Activated B cell treated with CpG ODN at 0.5 μM for 24 hours (primary cell): ENCODE results near the gene TMEM237. TPM values are rescaled to one million over a fixed set of nuclear protein-coding genes. Genes with fewer than 3 reads are reported as not detected.

Source experiments
- ATAC-seq: fragments of 200-7000 bp; cut with Tn5 transposase; one replicate; pipeline ENCODE4 v1.10.0; 2021; ENCODE audit warnings: low read depth, mild to moderate bottlenecking, moderate library complexity
- CTCF ChIA-PET: fragments of 350-600 bp; sonication (Branson Sonifier 250); formaldehyde crosslinking; loops from one replicate; lab custom pipeline; 2021; ENCODE audit warnings: antibody characterized with exemption; lab: Charles Lee
- POLR2A ChIA-PET: fragments of 350-600 bp; sonication (Branson Sonifier 250); formaldehyde crosslinking; loops from one replicate; lab custom pipeline; 2021; ENCODE audit warnings: antibody characterized with exemption; lab: Charles Lee
- DNase-seq: peaks from one replicate; pipeline ENCODE4 v3.0.0; 2022
- H3K27ac Mint-ChIP-seq: one replicate; pipeline ENCODE4 v1.8.0; 2020; ENCODE audit warnings: mixed read lengths
- H3K27me3 Mint-ChIP-seq: one replicate; pipeline ENCODE4 v1.8.0; 2021; ENCODE audit warnings: mixed read lengths
- H3K36me3 Mint-ChIP-seq: one replicate; pipeline ENCODE4 v1.8.0; 2021; ENCODE audit warnings: low read depth, mixed read lengths
- H3K4me1 Mint-ChIP-seq: one replicate; pipeline ENCODE4 v1.8.0; 2021; ENCODE audit warnings: mixed read lengths
- H3K4me3 Mint-ChIP-seq: one replicate; pipeline ENCODE4 v1.8.0; 2020; ENCODE audit warnings: mild to moderate bottlenecking, mixed read lengths
- H3K9me3 Mint-ChIP-seq: one replicate; pipeline ENCODE4 v1.8.0; 2020; ENCODE audit warnings: mixed read lengths
- CTCF ChIP-seq: fragments of 200-600 bp; IDR thresholded peaks from one replicate; pipeline ENCODE4 v1.8.0; 2022; ENCODE audit warnings: antibody characterized with exemption, mild to moderate bottlenecking
- intact Hi-C: fragments of 100-400 bp; cut with micrococcal nuclease; formaldehyde crosslinking; loops from one replicate; pipeline ENCODE4 v1.15.1; 2024
- total RNA-seq: library from RNA; stranded (reverse); gene quantifications from 2 replicates; pipeline ENCODE4 v1.2.3, GENCODE V29; 2022

The TMEM237 gene
- total RNA-seq, 1 donor from 2014 or later: 2.8 TPM

- intact Hi-C loops: loop anchor here (1.0 to 10.0 kb wide), 15 partner anchors 70 to 1731 kb away; partner anchors contain the start of genes BZW1, C2orf69, CYP20A1 and FZD7
- Mint-ChIP-seq H3K4me3 (peak overlapping the region; percentile 95), H3K27me3 (no peaks in the 10 kb centered on the region), H3K36me3 (peaks cover 5% of the 10 kb centered on the region), H3K27ac (peak overlapping the region; percentile 91), H3K4me1 (peaks cover 9% of the 10 kb centered on the region), H3K9me3 (no peaks in the 10 kb centered on the region)
- no peak for TF ChIP-seq CTCF
- ATAC-seq: peak; percentile 86
- peak; percentile 91 for DNase-seq
- CTCF ChIA-PET: interaction anchor here (1.0 to 1.1 kb wide), 2 partner anchors 191 to 449 kb away, joined by 3 to 6 read pairs; partner anchors contain the start of genes STRADB and TRAK2
- POLR2A ChIA-PET: interaction anchor here (0.6 to 1.9 kb wide), 8 partner anchors 83 to 779 kb away, joined by 3 to 13 read pairs (median 5); partner anchors contain the start of genes ALS2, CLK1, STRADB and TRAK2
Observed at GRCh38 chr2:201642579-201643215, 606 bp downstream of the TMEM237 start.

GRCh38 chr2:201642086-201642578, 1.2 kb downstream of the TMEM237 start:
- Mint-ChIP-seq H3K36me3 (peaks cover 5% of the 10 kb centered on the region), H3K27ac (peak overlapping the region; percentile 91), H3K4me1 (peaks cover 9% of the 10 kb centered on the region), H3K27me3 (no peaks in the 10 kb centered on the region), H3K4me3 (peak overlapping the region; percentile 95), H3K9me3 (no peaks in the 10 kb centered on the region)
- CTCF ChIA-PET: no interaction called here
- no peak for TF ChIP-seq CTCF
- POLR2A ChIA-PET: interaction anchor here (0.6 to 1.9 kb wide), 4 partner anchors 82 to 778 kb away, joined by 3 to 13 read pairs (median 8); partner anchors contain the start of genes ALS2, CLK1, STRADB and TRAK2
- DNase-seq: no peak
- peak; percentile 32 for ATAC-seq
- intact Hi-C loops: loop anchor here (1.0 to 10.0 kb wide), 15 partner anchors 69 to 1731 kb away; partner anchors contain the start of genes BZW1, C2orf69, CYP20A1 and FZD7

GRCh38 chr2:201639205-201639604, 4.1 kb downstream of the TMEM237 start:
- H3K9me3 Mint-ChIP-seq: no peaks in the 10 kb centered on the region
- no peak for ATAC-seq
- H3K4me1 Mint-ChIP-seq: peaks cover 9% of the 10 kb centered on the region
- POLR2A ChIA-PET: no interaction called here
- CTCF ChIA-PET: no interaction called here
- no peak overlapping the region for H3K27ac Mint-ChIP-seq
- intact Hi-C loops: no loop called here
- H3K4me3 Mint-ChIP-seq: no peak overlapping the region
- TF ChIP-seq CTCF: no peak
- peaks cover 7% of the 10 kb centered on the region for H3K36me3 Mint-ChIP-seq
- H3K27me3 Mint-ChIP-seq: no peaks in the 10 kb centered on the region
- no peak for DNase-seq

GRCh38 chr2:201638326-201638725, 5.0 kb downstream of the TMEM237 start:
- no peaks in the 10 kb centered on the region for H3K9me3 Mint-ChIP-seq
- H3K36me3 Mint-ChIP-seq: peaks cover 7% of the 10 kb centered on the region
- ChIA-PET POLR2A (no interaction called here), CTCF (no interaction called here)
- no peak overlapping the region for H3K4me3 Mint-ChIP-seq
- intact Hi-C loops: no loop called here
- H3K4me1 Mint-ChIP-seq: peaks cover 5% of the 10 kb centered on the region
- H3K27me3 Mint-ChIP-seq: no peaks in the 10 kb centered on the region
- no peak for DNase-seq
- no peak for TF ChIP-seq CTCF
- no peak for ATAC-seq
- H3K27ac Mint-ChIP-seq: no peak overlapping the region

- no peak for TF ChIP-seq CTCF
- Mint-ChIP-seq H3K36me3 (peaks cover 3% of the 10 kb centered on the region), H3K4me3 (no peak overlapping the region), H3K9me3 (no peaks in the 10 kb centered on the region), H3K27ac (no peak overlapping the region), H3K4me1 (no peaks in the 10 kb centered on the region), H3K27me3 (no peaks in the 10 kb centered on the region)
- ChIA-PET CTCF (no interaction called here), POLR2A (no interaction called here)
- DNase-seq (no peak), ATAC-seq (no peak)
- intact Hi-C loops: no loop called here
Observed at GRCh38 chr2:201633661-201634249, 9.5 kb downstream of the TMEM237 start.
